Stomach smooth muscle (tissue), 2 donors: Measurements from ENCODE around the gene CEACAM7.
A peak's percentile ranks its signal among the peaks of the same experiment; 100 is the strongest.
"Not testable (repeated sequence)": the region's sequence is repeated elsewhere in the genome, so short reads cannot be mapped to it uniquely, and the experiment has no call there.

Experiments
- H3K27ac ChIP-seq: one replicate; pipeline ENCODE4 v1.7.0; 2013; ENCODE audit warnings: mild to moderate bottlenecking, low read length, inconsistent platforms
- H3K27me3 ChIP-seq, 2 donors: one replicate each; pipeline ENCODE4 v1.7.0; 2013; ENCODE audit warnings: low read length in 2 of 2; ENCODE audit not compliant: insufficient read depth in 2 of 2, control insufficient read depth in 1 of 2
- H3K36me3 ChIP-seq, 2 donors: one replicate each; pipeline ENCODE4 v1.7.0; 2013; ENCODE audit warnings: low read length in 2 of 2; ENCODE audit not compliant: control insufficient read depth in 2 of 2, insufficient read depth in 2 of 2
- H3K4me1 ChIP-seq: one replicate; pipeline ENCODE4 v1.7.0; 2013; ENCODE audit warnings: low read length; ENCODE audit not compliant: control insufficient read depth, insufficient read depth
- H3K4me3 ChIP-seq, 2 donors: one replicate each; pipeline ENCODE4 v1.7.0; 2013; ENCODE audit warnings: low read length in 2 of 2
- H3K9ac ChIP-seq, 2 donors: one replicate each; pipeline ENCODE4 v1.7.0; 2013; ENCODE audit warnings: low read length in 2 of 2, mild to moderate bottlenecking in 1 of 2
- H3K9me3 ChIP-seq, 2 donors: one replicate each; pipeline ENCODE4 v1.7.0; 2013; ENCODE audit warnings: low read length in 2 of 2; ENCODE audit not compliant: control insufficient read depth in 2 of 2
- donor health status: healthy.
- donor health status: Pancreatic carcinoma.

Gene CEACAM7

GRCh38 chr19:41709516-41709915 is 21.4 kb upstream of the CEACAM7 start:
- H3K27me3 ChIP-seq: peaks cover 8 to 20% of the 10 kb centered on the region in 2 donors

GRCh38 chr19:41708481-41708880 is 20.4 kb upstream of the CEACAM7 start, which contains the start of gene CEACAM5:
Gene CEACAM5 (plus strand): TSS chr19:41708626. CDS start chr19:41708732, 106 bp downstream.
- Histone ChIP-seq H3K36me3 (no peaks in the 10 kb centered on the region), H3K27ac (no peak within 1 kb of the TSS), H3K4me1 (no peaks in the 10 kb centered on the region), H3K9me3 (no peaks in the 10 kb centered on the region), H3K27me3 (peaks cover 8 to 21% of the 10 kb centered on the region in 2 donors), H3K4me3 (no peak within 1 kb of the TSS), H3K9ac (no peak within 1 kb of the TSS)

More at GRCh38 chr19:41709516-41709915, 21.4 kb upstream of the CEACAM7 start:
- H3K4me1 ChIP-seq, H3K9me3 ChIP-seq, H3K4me3 ChIP-seq, H3K9ac ChIP-seq, H3K27ac ChIP-seq, H3K36me3 ChIP-seq: not testable (repeated sequence)

- H3K9ac ChIP-seq: no peak overlapping the region
These were observed 19.9 kb upstream of the CEACAM7 start for GRCh38 chr19:41707871-41708371.

GRCh38 chr19:41707502-41707812 is 19.4 kb upstream of the CEACAM7 start:
- H3K27me3 ChIP-seq: peaks cover 8 to 21% of the 10 kb centered on the region in 2 donors
- no peak overlapping the region for H3K9ac ChIP-seq
- H3K9me3 ChIP-seq: no peaks in the 10 kb centered on the region
- H3K4me3 ChIP-seq: no peak overlapping the region
- H3K4me1 ChIP-seq: no peaks in the 10 kb centered on the region
- no peaks in the 10 kb centered on the region for H3K36me3 ChIP-seq
- no peak overlapping the region for H3K27ac ChIP-seq

More at GRCh38 chr19:41707871-41708371, 19.9 kb upstream of the CEACAM7 start:
- H3K4me3 ChIP-seq: no peak overlapping the region
- H3K27ac ChIP-seq: no peak overlapping the region
- H3K36me3 ChIP-seq: no peaks in the 10 kb centered on the region
- peaks cover 8 to 21% of the 10 kb centered on the region in 2 donors for H3K27me3 ChIP-seq
- no peaks in the 10 kb centered on the region for H3K4me1 ChIP-seq
- no peaks in the 10 kb centered on the region for H3K9me3 ChIP-seq

- Histone ChIP-seq H3K9ac (no peak overlapping the region), H3K4me1 (no peaks in the 10 kb centered on the region), H3K9me3 (no peaks in the 10 kb centered on the region), H3K27me3 (peaks cover 8 to 21% of the 10 kb centered on the region in 2 donors), H3K36me3 (no peaks in the 10 kb centered on the region), H3K4me3 (peak overlapping the region in 1 of 2 donors; percentile 44), H3K27ac (no peak overlapping the region)
These were observed 18.9 kb upstream of the CEACAM7 start for GRCh38 chr19:41706741-41707501.

GRCh38 chr19:41705393-41706174 is 17.5 kb upstream of the CEACAM7 start:
- H3K4me3 ChIP-seq: no peak overlapping the region
- no peaks in the 10 kb centered on the region for H3K36me3 ChIP-seq
- H3K9me3 ChIP-seq: no peaks in the 10 kb centered on the region
- H3K4me1 ChIP-seq: no peaks in the 10 kb centered on the region
- peaks cover 11 to 21% of the 10 kb centered on the region in 2 donors for H3K27me3 ChIP-seq
- no peak overlapping the region for H3K27ac ChIP-seq
- no peak overlapping the region for H3K9ac ChIP-seq

GRCh38 chr19:41703602-41704293 is 15.7 kb upstream of the CEACAM7 start:
- Histone ChIP-seq H3K9ac (no peak overlapping the region), H3K36me3 (no peaks in the 10 kb centered on the region), H3K4me1 (no peaks in the 10 kb centered on the region), H3K4me3 (no peak overlapping the region), H3K9me3 (no peaks in the 10 kb centered on the region), H3K27ac (no peak overlapping the region), H3K27me3 (peaks cover 11 to 27% of the 10 kb centered on the region in 2 donors)

- no peaks in the 10 kb centered on the region for H3K4me1 ChIP-seq
- H3K9me3 ChIP-seq: no peaks in the 10 kb centered on the region
- no peak overlapping the region for H3K9ac ChIP-seq
- H3K27me3 ChIP-seq: peaks cover 5 to 20% of the 10 kb centered on the region in 2 donors
- no peak overlapping the region for H3K4me3 ChIP-seq
- H3K27ac ChIP-seq: no peak overlapping the region
- H3K36me3 ChIP-seq: no peaks in the 10 kb centered on the region
These were observed 14.1 kb upstream of the CEACAM7 start for GRCh38 chr19:41702171-41702651.

- H3K27ac ChIP-seq: no peak overlapping the region
- no peaks in the 10 kb centered on the region for H3K9me3 ChIP-seq
- peaks cover 5 to 18% of the 10 kb centered on the region in 2 donors for H3K27me3 ChIP-seq
- no peak overlapping the region for H3K4me3 ChIP-seq
- H3K9ac ChIP-seq: no peak overlapping the region
- H3K36me3 ChIP-seq: no peaks in the 10 kb centered on the region
- H3K4me1 ChIP-seq: no peaks in the 10 kb centered on the region
These were observed 13.5 kb upstream of the CEACAM7 start for GRCh38 chr19:41701401-41702075.
